Dermis blood vessel endothelial cell (primary cell): ENCODE measurements around the gene SERPINA1. TPM values are rescaled to one million over a fixed set of nuclear protein-coding genes. Genes with fewer than 3 reads are reported as not detected.
"Not testable (repeated sequence)": the region's sequence is repeated elsewhere in the genome, so short reads cannot be mapped to it uniquely, and the experiment has no call there.

Experiments
- DNase-seq: peaks from one replicate; pipeline ENCODE4 v3.0.0; 2010
- total RNA-seq: library from RNA; depleted of rRNA; stranded (reverse); fragments of >200 nt; gene quantifications from 2 replicates; pipeline ENCODE4 v1.2.3, GENCODE V29; 2014

Gene SERPINA1
- total RNA-seq, 1 donor from 2014 or later = 0.51 TPM

DNA sequence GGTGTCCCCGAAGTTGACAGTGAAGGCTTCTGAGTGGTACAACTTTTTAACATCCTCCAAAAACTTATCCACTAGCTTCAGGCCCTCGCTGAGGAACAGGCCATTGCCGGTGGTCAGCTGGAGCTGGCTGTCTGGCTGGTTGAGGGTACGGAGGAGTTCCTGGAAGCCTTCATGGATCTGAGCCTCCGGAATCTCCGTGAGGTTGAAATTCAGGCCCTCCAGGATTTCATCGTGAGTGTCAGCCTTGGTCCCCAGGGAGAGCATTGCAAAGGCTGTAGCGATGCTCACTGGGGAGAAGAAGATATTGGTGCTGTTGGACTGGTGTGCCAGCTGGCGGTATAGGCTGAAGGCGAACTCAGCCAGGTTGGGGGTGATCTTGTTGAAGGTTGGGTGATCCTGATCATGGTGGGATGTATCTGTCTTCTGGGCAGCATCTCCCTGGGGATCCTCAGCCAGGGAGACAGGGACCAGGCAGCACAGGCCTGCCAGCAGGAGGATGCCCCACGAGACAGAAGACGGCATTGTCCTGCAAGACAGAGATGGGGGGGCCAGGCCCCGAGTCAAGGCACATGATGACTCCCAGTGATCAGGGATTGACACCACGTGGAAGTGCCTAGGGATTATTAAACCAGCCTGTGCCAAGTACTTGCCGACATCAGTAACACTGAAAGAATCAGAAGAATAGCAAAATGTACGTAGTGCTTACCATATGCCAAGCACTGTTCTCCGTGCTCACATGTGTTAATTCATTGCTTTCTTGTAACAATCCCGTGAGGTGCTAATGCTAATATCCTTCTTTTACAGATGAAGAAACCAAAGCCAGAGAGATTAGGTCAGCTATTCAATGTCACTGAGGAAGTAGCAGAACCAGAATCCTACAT, 5.4 kb downstream of the SERPINA1 start:
- DNase-seq = no peak

DNA sequence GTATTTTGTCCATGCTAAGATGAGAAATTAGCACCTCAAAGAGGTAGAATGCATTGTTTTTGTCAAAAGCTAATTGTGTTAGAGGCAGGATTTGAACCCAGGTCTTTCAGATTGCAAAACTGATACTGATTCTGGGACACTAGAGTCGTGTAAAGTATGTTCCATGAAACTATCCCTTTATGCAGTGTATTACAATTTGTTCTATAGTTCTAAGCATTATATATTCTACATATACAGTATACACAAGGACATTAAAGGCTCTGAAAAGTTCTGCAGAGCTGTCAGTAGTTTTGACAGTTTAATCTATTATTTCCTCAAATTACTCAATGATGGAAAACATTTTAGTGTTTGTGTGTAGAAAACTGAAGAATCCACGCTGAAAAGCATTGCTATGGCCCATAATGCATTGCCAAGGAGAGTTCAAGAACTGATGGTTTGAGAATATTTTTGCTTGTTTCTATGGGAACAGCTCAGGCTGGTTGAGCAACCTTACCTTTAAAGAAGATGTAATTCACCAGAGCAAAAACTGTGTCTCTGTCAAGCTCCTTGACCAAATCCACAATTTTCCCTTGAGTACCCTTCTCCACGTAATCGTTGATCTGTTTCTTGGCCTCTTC, 6.2 kb downstream of the SERPINA1 start:
- no peak for DNase-seq

DNA sequence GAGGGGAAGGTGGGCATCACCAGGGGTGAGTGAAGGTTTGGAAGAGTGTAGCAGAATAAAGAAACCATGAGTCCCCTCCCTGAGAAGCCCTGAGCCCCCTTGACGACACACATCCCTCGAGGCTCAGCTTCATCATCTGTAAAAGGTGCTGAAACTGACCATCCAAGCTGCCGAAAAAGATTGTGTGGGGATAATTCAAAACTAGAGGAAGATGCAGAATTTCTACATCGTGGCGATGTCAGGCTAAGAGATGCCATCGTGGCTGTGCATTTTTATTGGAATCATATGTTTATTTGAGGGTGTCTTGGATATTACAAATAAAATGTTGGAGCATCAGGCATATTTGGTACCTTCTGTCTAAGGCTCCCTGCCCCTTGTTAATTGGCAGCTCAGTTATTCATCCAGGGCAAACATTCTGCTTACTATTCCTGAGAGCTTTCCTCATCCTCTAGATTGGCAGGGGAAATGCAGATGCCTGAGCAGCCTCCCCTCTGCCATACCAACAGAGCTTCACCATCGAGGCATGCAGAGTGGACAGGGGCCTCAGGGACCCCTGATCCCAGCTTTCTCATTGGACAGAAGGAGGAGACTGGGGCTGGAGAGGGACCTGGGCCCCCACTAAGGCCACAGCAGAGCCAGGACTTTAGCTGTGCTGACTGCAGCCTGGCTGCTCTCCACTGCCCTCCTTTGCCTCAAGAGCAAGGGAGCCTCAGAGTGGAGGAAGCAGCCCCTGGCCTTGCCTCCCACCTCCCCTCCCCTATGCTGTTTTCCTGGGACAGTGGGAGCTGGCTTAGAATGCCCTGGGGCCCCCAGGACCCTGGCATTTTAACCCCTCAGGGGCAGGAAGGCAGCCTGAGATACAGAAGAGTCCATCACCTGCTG, 7.0 kb downstream of the SERPINA1 start:
- no peak for DNase-seq

DNA sequence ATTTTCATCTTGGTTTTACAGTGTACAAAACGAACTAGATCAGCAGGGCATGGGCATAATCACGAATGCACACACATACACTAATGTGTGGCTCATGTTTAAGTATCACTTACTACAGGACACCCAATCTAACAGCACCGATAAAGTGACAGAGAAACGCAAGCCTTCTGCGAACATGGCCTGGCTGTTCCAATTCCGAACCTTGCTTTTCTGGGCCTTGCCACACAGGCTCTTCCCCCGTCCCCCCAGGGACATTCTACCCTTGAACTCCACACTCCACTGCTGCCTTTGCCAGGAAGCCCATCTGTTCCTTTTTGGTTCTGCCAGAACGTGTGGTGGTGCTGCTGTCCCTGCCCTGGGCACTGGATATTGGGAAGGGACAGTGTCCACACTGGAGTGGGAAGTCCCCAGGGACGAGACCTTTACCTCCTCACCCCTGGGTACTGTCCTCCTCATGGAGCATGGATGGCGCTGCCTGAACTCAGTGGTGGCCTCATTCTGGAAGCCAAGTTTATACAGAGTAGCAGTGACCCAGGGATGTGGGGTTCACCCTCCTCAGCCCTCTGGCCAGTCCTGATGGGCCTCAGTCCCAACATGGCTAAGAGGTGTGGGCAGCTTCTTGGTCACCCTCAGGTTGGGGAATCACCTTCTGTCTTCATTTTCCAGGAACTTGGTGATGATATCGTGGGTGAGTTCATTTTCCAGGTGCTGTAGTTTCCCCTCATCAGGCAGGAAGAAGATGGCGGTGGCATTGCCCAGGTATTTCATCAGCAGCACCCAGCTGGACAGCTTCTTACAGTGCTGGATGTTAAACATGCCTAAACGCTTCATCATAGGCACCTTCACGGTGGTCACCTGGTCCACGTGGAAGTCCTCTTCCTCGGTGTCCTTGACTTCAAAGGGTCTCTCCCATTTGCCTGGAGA, 7.9 kb downstream of the SERPINA1 start:
- DNase-seq = no peak

DNA sequence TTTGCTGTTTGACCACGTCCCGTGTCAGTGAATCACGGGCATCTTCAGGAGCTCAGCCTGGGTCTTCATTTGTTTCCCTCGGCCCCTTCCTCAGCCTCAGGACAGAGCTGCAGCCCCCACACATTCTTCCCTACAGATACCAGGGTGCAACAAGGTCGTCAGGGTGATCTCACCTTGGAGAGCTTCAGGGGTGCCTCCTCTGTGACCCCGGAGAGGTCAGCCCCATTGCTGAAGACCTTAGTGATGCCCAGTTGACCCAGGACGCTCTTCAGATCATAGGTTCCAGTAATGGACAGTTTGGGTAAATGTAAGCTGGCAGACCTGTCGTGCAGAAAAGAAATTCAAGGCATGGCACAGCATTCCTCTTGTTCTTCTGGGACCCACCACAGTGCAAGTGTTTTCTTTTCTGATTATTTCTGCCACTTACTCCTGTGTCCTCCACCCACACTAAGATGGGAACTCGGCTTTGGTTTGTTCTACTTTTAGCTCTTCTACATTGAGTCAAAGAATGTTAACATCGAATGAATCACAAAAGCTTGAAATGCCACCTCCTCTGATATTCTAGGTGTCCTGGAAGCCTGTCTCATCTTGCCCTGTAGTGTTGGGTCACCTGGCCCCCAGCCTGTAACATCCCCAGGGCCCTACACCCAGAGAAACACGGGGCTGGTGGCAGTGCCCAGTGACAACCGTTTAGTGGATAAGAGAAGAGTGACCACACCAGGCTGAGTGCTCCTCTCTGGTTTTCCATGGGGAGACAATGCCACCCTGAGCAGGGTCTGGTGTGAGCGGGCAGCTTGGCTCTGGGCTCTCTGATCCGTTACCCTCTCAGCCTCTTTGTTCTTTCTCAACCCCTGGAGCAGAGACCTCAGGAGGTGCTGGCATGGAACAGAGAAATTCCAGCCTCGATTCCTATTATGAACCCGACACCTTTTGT, 8.8 kb downstream of the SERPINA1 start:
- DNase-seq = no peak

DNA sequence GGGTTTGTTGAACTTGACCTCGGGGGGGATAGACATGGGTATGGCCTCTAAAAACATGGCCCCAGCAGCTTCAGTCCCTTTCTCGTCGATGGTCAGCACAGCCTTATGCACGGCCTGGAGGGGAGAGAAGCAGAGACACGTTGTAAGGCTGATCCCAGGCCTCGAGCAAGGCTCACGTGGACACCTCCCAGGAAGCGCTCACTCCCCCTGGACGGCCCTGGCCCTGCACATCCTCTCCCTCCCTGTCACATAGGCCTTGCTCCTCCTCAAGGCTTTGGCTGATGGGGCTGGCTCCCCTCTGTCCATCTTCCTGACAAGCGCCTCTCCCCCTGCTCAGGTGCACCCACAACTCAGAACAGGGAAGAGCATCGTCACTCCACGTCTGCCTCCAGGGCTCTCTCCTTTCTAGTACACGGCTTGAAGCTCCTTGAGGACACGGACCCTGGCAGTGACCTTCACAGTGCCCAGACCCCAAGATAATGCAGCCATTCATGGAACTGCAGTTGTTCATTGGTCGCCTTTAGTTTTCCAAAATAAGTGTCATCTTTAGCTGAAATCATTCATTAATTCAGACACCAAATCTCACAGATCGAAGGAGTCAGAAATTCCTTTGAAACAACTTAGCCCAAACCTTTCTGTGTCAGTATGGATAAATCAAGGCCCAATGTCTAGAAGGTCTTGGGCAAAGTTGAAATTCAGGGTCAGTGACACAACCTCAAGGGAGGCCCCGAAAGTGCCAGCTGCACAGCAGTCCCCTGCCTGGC, 9.7 kb downstream of the SERPINA1 start:
- no peak for DNase-seq

DNA sequence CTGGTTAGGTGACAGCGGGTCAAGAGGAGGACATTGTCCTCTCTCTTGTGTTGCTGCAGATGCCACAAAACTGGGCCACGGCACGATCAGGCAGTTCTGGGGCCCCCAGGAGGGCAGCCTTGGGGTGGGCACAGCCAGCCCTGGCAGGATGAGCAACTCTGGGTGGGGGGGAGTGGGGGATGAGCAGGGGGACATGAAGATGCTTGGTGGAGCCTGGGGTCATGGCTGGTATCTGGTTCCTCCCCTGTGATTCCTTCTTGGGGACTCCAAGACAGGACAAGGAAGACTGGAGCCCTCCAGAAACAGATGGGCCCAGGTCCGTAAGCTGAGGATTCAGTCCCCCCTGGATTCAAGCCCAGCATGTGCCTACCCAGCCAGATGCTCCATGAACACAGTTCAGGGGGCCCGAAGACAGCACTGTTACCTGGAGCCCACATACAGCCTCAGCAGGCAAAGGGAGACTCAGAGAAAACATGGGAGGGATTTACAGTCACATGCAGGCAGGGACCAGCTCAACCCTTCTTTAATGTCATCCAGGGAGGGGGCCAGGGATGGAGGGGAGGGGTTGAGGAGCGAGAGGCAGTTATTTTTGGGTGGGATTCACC, 10.4 kb downstream of the SERPINA1 start:
- no peak for DNase-seq

DNA sequence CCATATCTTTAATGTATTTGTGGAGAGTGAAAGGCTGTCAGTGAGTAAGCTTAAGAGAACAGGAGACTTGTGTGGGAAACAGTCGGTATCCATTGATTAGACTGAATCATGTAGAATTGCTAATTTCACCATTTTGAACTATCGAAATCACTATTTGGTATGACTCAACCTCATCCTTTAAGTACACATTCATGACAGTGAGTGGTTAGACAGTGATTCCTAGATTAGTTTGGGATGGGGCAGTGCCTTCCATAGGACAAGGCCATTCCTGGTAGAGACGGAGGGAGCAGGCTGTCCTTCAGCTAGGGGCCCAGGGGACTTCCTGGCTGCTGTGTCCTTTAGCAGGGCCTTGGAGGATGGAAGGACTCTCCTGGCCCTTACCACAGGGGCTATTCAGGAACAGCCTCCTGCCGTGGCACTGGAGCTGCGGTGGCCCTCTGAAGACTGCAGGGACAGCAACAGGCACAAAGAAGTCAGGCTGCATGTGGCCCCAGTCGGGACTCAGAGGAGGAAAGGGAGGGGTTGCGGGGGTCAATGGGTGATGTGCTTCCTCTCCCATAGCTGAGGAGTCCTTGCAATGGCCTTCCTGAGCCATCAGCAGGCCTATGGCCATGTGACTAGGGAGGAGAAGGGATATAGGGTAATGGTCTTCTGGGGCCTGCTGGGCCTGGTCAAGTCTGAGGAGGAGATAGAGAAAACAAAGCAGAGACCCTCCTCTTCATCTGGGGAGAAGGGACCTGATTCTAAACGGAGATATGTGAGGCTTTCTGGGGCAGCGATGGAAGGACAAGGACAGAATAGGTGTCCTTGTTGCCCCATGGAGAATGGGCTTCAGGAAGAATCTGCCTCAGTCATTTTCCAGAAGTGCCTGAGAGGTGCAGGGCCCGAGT, 11.2 kb downstream of the SERPINA1 start:
- DNase-seq = no peak

DNA sequence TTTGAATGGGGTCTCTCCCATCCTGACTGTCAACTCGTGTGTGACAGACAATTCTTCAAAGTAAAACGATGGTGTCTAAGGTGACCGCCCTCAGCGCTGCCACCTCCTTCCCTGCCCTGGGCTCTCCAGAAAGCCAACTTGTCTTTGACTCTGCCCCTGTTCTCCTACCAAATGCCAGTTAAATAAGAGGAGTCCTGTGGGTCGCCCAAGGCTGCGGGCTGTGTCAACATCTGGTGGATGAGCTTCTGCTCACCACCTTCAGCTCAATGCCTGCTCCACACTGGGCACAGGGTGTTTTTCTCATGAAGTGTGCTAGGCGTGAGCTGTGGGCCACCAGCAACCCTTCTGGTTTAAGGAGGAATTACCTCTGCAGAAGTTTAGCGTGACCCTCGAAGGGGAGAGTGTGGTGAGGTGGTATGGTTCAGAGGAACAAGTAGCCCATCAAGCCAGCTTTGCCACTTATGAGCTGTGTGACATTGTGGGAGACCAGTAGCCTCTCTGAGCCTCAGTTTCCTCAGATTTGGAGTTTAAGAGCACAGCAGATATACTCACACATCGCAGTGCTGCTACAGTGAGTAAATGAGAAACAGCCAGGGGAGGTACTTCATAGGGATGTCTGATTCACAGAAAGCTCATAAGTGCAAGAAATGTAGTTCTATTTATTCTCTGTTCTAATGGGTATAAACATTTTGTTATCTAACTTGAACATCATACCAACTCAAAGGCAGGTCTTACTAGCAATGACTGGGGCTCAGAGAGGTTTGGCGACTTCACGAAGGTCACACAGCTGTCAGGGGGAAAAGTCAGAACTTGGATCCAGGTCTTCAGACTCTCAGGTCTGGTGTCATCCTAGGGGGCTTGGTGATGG, 12.1 kb downstream of the SERPINA1 start:
- DNase-seq = no peak

DNA sequence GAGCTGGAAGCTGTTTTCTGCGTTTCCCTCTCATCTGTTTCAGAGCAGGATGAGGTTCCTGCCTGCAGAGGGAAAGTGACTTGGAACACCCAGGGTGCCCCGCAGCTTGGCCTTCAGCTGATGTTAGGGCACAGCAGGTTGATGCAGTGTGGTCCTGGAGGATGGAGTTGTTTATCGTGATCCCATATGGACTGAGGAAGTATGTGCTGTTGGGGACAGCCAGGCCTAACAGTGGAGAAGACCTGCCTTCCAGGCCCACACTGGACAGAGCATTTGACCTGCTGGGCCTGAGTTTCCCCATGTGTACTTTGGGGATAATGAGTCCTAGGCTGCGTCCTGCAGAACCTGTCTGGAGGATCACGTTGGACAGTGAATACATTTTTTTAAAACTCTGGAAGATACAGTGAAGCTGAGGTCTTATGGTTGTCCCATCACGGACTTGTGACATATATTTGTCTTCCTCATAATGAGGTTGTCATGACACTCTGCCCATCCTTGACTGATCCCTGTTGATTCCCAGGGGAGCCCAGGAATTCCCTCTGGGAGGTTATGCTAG, 12.8 kb downstream of the SERPINA1 start:
- DNase-seq = no peak

DNA sequence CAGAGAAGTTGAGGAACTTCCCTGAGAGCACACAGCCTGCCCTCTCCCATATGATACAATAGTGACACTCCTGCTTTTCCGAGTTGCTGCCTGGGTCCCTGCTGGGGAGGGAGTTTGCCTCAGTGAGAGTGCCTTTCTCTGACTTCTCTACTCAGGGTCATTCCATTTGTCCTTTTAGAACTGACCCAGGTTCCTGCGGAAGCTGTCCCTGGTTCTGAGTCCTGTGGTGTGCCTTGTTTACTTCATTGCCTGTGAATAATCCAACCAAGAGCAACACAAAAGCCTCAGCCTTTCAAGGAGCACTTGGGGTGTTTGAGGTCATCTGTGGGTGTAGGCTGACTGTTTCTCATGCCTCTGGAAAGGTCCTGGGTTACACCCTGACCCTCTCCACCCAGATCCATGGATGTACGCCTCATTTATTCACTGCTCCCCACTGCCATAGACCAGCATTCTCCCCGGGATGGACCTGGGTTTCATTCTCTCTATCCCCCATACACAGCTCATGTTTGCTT, 13.6 kb downstream of the SERPINA1 start:
- no peak for DNase-seq

DNA sequence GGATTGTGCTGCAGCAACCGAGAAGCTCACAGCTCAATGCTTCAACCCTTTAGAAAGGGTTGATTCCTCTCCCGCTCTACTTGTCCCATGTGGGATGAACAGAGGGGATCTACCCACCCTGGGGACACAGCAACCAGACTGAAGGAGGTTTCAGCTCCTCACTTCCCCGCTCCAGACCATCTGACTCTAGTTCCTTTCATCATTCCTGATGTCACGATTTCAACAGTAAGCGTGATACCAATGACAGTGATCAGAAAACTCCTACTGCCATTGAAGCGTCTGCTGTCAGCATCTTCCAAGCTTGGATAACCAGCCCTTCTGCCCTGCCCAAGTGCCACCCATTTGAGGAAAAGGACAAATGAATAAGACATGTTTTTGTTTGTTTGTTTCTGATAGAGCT, 14.3 kb downstream of the SERPINA1 start:
- DNase-seq = no peak

DNA sequence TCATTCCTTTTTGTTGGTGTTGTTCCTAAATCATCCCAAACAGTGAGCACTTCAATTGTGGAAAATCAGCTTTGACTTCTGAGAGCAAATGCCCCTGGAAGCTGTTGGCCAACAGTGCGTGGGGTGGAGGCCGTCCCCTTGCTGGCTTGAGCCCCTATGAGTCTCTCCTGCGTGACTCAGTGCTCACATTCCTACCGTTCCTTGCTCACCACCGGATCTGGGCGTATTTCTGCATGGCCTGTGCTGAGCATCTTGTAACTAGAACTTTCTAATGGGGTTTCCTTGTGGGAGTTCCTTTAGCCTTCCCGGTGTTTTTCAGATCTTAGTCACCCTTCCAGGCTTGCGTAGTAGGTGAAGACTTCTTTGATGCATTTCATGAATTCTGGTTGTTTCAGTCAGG, 14.7 kb downstream of the SERPINA1 start:
- no peak for DNase-seq

DNA sequence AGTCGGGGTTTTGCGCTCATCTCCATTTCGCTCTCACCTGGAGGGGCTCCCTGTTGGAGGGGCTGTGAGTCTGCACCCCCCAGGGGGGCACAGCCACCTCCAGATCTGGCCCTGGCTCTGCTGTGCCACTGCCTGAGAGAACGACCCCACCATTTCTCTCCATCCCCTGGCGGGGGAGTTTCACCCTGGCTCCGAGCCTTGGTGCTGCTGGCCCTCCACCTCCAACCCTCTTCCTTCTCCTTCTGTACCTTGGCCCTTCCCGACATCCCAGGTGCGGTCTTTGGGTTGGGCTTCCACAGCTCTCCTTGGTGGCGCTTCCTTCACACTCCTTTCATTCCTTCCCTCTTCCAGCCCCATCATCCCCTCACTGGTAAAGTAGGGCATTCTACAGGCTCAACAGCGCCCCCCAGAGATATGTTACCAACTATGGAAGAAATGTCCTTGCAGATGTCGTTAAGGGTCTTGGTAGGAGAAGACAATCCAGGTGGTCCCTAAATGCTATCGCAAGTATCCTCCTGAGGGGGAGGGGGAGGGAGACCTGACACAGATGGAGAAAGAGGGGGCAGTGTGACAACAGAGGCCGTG, 16.3 kb downstream of the SERPINA1 start:
- DNase-seq = no peak

DNA sequence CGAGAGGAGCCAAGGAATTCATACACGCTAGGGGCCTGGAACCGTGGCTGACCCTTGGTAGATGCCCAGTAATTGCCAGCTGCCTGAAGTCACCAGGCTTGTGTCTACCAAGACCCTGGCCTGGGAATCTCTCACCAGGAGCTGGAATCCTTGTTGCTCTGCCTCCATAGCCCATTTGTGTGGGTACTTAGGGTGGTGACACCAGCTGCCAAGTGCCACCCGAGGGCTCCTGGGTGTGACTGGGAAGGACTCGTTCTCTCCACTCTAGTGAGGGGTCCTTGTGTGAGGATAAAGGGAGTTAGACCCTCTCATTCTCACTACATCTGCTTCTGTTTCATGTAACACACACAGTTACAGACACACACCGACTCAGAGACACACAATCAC, 17.9 kb downstream of the SERPINA1 start:
- DNase-seq = no peak

DNA sequence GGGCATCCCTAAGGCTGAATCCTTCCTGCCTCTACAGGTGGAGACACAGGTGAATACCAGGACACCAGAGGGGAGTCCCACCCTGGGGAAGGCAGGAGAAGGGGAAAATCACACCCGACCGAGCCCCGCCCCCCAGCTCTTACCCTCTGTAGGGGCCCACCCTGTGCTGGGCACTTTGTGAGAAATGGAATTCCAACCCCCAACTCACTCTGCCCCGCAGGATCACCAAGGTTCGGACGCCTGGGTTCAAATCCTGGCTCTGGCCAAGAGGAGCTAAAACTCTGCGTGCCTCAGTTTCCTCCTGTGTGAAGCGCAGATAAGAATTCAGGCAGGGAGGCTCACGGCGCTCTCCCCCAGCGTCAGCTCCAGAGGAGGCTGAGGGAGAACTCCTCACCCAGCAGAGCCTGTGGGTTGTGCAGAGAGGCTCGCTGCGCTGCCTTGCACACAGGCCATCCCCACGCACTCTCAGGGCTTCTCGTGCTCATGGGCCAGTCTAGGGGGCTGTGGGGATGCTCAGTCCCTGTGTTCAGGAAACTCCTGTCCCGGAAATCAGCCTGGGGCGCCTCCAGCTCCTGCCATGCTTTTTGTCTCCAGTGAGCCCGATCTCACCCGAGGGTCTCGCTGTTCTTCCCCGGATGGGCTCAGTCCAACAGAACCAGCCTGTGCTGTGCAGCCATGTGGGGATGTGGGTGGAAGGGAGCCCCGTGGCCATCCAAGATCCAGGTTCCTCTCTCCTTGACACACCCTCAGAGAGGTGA, 18.5 kb downstream of the SERPINA1 start:
- DNase-seq = not testable (repeated sequence)
